NCI-H187 treated with DMSO at 0.1 percent for 48 hours (cell line): ENCODE results near the gene TTLL1.
"Not testable (repeated sequence)": the region's sequence is repeated elsewhere in the genome, so short reads cannot be mapped to it uniquely, and the experiment has no call there.

ENCODE experiments used
- DNase-seq: peaks from one replicate; lab custom pipeline; 2025; lab: John Stamatoyannopoulos, UW

The TTLL1 gene

DNA sequence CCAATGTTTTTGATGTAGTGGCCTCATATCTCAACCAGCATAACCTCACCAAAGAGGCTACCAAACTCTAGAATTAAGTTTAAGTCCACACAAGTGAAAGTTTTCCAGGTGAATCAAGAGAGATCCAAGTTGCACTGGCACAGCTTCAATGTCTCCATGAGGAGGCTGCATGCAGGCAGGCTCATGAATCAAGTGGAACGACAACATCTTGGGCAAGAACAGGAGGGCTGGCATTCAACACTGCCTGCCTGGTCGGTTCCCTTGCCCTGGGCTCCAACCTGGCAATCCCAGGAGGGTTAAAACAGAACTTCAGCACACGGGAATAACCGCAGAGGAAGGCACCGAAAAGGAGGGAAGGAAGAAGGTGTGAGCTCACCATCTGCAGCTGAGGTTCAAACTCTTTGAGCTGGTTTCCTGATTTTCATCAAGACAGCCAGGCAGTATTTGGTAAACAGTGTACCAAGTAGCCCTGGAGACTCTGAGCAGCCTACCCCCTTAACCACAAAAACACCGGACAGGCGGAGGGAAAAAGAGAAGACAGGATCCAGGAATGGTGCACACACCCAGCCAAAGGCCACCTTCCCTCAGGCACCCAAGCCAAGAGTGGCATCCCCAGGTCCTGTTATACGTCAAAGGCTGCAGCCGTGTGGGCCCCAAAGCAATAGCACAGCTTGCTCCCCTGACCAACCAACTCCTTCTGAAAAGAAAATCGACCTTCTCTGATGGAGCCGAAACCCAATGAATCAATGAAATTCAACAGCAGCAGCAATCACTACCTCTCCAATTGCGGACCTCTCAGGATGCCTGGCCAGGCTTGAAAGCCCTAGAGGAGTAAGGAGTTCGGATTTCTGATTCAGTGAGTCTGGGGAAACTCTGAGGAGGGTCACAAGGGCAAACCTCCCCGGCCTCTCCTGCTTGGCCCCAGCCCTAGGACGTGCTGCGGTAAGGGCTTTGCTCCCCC lies 75.6 kb downstream of the TTLL1 start:
- DNase-seq: no peak

DNA sequence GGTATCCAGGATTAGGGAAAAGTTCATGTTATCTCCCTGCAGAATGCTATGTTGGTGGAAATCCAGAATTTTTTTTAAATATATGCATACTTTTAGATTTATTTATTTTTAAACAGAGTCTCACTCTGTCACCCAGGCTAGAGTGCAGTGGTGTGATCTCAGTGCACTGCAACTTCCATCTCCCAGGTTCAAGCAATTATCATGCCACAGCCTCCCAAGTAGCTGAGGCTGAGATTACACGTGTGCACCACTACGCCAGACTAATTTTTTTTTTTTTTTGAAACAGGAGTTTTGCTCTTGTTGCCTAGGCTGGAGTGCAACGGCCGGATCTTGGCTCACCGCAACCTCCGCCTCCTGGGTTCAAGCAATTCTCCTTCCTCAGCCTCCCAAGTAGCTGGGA lies 76.8 kb downstream of the TTLL1 start:
- DNase-seq: no peak

DNA sequence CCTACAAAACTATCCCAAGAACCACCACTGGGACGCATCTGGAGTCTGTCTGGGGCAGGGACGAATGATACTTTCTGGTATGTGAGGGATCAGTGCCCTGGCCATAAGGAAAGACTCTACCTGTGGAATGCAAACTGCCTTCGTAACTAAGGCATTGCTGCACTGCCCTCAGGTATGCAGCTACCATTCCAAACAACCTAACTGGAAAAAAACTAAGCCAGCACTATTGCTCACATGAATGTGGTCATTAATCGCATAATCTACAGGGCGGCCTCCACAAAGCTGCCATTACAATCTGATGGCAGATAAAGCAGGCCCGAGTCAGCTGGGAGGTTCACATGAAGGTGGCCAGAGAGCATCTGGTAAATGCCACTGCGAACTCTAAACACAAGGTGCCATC lies 78.1 kb downstream of the TTLL1 start:
- DNase-seq: no peak

DNA sequence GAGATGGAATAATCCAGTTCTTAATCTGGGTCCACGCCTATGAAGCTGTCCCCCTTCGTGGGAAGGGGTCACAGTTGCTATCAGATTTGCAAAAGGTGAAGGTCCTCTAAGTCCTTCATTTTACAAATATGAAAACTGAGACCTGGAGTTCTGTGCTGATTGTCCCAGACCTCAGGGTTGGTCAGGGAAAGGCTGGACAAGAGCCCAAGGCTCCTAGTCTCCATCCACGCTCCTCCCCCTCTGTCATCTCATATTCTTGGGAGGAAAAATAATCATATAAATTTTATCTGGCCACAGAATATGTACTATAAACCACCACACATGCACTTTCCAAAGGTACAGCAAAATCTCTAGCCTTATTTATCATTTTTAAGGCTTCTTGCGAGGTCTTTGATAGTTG lies 79.7 kb downstream of the TTLL1 start:
- DNase-seq: no peak

DNA sequence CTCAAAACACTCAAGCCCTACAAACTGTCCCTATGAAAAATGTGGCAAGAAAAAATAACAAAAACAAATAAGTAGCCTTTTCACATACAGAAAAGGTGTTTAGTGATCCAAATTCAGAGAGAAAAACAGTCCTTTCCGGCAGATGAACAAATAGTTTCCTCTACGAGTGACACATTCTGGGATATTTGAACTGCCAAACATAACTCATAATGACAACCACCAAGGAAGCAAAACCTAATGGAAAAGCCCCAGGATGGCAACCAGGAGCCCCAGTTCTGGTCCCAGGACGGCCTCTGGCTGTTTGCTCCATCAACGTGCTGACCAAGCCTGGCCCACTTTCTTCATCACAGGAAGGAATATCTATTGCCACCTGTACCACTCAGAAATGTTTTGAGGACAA lies 80.3 kb downstream of the TTLL1 start:
- DNase-seq: no peak

DNA sequence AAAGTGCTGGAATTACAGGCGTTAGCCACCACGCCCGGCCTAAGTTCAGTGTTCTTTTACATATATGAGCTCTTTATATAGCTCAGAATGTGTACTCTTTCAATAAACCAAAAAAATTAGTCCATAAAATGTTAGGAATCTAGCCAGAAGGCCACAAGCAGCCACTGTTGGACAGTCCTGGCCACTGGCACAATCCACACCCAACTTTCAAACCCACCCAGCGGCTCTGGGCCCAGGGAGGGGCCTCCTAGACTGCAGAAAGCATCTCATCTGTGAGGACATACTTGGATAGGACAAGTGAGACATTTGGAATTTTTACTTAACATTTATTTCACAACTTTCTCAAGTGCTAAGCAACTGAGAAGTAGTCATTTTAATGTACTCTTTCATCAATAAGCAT lies 80.7 kb downstream of the TTLL1 start:
- DNase-seq: no peak

DNA sequence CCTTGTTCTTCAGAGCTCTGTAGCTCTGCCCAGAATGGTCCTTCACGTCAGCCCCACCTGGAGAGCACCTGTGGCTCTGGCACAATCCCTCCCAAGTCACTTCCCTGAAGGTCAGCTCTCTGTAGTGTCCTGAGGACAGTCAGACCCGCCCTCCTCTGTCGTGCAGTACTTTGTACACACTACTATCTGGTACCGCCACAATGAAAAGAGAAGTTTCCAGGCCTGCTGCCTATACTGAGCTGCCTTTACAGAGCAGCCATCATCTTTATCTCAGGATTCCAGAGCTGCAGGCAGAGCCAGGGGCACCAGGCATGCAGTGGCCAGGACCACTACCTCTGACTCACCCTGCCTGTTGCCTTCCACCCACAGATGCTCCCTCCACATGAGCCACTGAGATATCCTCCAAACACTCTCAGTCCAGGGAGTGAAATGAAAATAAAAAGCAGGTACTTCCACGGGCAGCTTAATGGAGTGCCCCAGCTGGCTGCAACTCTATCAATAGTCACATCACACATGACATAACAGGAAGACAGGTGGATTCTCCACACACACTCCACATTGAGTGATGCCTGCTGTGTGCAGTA lies 81.6 kb downstream of the TTLL1 start:
- no peak for DNase-seq

DNA sequence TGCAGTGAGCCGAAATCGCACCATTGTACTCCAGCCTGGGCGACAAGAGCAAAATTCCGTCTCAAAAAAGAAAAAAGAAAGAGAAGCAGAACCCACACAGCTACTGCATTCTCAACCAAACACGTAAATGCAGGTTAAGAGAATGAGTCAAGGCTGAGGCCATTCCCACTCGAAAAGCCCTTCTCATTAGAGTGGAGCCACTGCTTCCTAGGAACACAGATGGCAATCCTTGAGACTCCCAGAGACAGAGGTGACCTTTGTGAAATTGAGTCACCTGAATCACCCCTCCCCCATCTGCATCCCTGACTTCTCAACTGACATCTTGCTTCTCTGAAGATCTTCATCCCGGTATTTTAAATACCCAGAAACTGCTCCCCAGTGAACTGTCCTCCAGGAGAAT lies 82.4 kb downstream of the TTLL1 start:
- no peak for DNase-seq

DNA sequence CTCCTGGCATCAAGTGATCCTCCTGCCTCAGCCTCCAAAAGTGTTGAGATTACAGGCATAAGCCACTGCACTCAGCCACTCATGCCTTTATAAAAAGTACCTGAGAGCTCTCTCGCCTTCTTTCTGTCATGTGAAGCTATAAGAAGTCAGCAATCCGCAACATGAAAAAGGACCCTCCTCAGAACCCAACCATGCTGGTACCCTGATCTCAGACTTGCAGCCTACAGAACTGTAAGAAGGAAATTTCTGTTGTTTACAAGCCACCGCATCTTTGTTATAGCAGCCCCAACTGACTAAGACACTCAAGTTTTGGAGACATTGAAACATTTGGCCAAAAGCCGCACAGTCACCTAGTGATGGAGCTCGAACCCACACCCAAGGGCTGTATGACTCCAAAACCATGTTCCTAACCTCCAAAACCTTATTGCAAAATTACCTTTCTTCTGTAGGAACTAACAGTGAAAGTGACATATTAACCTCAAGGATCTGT lies 83.1 kb downstream of the TTLL1 start:
- DNase-seq: no peak

DNA sequence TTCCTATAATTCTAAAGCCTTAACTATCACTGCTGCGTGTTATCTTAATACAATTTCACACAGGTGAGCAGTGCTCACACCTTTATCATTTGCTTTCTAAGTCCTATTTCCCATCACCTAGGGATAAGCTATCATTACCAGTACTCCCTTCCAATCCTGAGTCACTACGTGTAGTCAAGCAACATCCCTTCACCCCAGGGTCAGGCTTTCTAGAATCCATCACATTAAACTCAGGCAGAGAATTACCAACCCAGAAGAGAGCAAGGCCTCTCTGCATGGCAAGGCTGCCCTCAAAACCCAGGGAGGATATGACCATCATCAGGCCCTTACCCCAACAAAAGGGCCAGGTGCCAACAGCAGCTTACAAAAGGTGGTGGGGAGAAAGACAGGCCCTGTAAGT lies 84.1 kb downstream of the TTLL1 start:
- DNase-seq: no peak

DNA sequence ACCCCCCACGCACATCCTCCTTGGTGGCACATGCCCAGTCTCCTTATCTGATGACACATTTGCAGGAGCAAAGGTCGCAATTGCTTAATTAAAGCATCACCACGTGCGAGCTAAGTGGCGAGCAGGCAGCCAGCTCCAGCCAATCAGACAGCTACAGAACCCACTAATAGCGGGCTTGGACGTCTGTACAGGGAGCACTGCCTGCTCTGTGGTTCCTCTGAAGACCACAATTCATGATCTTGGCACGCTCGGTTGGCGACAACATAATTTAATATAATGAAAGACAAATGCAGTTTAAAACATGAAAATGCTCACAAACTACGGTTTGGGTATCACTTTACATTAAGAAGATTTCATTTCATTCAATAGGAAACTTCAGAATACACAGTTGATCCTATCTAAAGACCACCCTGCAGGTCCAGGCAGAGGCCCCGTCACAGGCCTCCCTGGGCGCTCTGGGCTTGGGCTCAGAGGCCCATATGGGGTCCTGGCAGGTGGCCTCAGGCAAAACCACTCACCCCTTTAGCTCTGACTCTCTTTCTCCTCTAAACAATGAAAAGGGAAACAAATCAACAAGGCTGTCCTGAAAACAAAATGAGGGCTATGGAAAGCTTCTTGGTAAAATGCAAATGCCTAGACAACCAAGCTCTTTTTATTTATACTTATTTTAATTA lies 84.7 kb downstream of the TTLL1 start:
- no peak for DNase-seq

DNA sequence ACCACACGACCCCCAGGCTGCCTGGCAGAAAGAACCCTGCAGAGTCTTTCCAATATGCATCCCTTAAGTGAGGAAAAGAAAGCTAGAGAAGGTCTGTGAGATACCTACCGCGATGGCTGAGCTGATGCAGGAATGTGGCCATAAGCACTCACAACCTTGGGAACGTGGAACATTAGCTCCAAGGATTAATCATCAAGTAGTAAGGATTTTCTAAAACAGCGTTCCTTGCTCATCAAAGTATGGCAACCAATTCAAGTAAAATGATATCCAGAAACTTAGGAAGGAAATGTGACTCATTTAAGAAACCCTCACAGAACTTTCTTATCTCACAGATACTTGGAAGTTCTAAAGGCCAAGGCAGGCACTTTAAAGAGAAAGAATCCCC lies 87.0 kb downstream of the TTLL1 start:
- DNase-seq: no peak

DNA sequence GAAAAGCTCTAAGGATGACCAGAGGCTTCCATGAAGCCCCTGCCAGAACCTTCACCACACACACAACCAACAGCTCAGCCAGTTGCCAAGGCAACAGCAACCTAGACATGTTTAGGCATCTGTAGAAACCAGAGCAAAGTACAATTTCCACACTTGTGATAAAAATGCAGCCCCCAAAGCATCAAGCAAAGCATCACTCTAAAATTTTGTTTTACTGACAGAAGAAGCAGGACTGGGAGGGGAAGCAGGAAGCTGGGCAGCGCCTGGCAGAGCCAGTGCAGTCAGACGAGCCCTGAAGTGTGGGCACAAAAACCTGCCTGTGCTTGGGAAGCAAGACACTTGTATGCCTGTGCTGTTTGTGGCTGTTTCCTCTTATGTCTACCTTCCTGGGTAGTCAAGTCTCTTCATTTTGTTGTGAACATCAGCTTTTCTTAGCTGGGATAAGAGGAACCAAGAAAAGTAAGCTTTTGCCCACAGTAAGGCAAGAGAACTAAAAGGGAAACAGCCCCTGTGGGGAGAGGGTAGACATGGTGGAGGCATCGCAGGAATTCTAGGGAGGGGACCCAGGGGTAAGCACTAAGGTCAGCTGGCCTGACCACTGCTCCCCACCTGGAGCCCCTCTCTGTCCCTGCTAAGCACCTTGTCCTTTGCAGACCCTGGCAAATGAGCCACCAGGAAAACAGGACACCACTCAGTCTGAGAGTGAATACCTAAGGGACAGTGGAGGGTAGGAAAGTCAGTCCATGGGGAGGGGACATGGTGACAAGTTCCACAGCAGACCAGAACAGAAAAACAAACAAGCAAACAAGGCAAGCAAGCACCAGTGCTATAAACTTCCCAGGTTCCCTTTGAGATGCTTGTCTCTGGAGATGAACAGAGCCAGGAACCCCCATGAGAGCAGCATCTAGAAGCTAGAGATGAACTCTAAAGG lies 87.7 kb downstream of the TTLL1 start:
- no peak for DNase-seq

DNA sequence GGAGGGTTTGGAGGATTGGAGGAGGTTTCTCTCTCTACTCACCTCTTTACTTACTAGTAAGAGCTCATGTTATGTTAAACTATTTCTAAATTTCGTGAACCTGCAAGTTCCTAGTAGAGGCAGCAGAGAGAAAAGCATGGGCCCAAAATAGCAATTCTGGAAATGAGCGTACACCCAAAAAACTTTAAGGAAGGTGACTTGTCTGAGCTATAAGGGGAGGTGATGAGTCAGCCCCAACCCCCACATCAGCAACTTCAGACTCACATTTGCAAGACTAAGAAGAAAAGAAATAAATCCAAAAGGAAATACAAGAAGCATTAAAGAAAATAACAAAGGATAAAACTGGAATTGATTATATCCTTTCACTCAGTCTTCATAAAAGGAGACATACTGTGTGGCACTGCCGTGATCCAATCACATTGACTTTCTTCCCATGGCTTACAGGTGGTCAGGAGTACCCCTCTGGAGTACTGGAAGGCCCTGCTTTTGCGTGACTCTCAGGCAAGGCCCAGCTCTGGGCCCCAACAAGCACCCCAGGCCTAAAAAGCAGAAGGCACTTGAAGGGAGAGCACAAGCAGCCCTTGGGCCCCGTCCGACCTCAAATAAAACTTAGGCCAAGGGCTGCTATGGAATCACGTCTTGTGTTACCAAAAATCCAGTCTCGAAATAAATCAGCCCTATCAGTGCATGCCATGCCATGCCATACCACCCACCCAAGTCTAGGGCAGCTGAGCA lies 88.6 kb downstream of the TTLL1 start:
- DNase-seq: no peak

DNA sequence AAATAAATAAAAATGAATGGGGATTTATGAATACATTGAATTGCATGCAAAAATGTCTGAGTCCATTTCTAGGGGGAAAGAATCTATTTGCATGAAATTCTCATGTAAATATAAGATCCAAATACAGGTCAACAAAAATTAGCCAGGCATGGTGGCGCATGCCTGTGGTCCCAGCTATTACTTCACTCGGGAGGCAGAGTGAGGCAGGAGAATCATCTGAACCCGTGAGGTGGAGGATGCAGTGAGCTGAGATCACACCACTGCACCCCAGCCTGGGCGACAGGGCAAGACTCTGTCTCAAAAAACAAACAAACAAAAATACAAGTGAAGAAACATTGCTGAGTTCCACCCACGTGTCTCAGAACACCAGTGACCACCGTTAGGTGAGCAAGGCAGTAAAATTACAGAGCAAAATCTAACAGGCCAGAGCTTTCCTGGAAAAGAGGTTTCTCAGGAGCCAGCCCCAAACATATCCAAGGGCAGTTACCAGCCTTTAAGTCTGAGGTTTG lies 91.6 kb downstream of the TTLL1 start:
- DNase-seq: no peak

DNA sequence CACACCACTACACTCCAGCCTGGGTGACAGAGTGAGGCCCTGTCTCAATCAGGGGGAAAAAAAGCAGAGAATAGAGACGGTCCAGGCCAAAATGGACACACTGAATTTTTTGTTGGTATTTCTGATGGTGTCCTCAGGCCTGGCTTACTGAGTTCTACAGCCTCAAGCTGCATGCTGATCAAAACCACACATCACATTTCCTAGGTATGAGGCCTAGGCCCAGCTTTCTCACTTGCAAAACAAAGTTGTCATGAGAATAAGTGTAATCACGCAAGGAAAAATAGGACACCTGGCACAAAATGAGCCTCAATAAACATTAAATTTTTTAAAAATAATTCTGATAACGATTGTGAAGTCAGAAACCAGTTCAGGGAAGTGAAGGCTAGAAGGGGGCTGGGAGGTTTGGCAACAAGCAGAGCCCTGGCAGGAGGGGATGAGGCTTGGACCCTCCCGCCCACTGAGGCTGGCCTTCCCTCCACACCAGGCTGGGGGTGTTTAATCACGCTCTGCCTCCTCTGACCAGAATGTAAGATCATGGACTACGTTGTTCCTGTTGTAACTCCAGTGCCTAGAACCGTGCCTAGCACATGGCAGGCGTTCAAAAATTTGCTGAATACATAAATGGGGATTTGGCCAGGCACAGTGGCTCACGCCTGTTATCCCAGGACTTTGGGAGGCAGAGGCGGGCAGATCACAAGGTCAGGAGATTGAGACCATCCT lies 92.4 kb downstream of the TTLL1 start:
- no peak for DNase-seq

DNA sequence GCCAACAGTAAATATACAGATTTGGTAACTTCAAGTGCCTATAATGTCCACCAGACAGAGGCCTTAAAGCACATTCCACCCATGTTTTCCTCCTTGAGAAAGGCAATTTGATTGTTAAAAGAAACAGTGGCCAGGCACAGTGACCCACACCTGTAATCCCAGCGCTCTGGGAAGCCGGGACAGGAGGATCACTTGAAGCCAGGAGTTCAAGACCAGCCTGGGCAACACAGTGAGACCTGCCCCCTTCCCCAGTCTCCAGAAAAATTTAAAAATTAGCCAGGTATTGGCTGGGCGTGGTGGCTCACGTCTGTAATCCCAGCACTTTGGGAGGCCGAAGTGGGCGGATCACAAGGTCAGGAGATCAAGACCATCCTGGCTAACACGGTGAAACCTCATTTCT lies 93.5 kb downstream of the TTLL1 start:
- not testable (repeated sequence) for DNase-seq

DNA sequence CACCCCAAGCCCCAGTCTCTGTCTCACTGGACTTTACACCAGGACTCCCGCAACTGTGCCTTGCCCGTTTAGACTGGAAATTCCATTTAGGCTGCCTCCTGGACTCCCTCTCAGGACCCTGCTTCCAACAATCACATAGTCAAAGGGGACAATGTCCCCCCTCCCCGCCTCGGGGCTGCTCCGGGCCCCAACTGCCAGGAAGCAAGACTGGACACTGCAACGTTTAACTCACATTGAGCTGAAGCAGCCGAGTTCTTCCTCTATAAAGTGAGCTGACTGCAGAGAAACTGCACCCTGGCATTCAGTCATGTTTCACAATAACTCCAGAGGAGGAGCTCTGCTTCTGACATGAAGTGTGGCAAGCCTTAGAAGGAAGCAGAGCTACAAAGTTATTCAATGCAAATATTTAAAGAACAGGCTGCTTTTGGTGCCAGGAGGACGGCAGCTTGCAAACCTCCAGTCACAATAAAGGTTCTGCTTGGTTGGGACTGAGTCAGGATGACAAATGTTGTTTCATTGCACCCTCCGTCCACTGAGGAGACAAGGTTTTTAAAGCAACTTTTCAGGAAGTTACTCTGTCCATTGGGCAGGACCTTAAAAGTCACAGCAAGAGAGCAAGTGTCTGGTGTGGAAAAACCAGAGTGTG lies 94.2 kb downstream of the TTLL1 start:
- DNase-seq: no peak

DNA sequence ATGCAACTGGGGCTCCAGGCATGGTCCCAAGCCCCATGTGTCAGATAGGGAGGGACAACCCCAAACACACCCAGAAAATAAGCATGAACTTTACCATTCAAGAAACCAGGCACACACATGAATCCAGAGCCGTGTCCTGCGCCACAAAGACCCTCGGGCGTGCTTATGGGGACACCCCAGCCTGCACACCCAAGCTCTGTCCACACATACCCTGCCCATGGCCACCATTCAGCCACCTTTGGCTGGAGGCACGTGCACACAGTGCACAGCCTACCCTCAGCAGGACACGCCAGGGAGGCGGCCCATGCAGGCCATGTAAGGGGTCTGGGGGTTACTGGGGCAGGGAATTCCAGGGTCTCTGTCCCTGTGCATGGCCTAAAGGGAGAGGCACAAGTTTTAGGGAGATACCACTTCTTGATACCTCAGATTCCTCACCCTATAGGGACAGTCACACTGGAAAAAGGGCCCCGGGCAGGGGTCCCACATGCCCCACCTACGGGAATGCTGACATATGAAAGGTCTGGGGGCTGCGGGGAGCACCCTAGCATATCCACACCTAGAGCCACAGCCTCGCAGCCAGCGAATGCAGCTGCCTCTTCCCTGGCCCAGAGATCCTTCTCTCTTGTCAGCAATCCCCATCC lies 94.8 kb downstream of the TTLL1 start:
- no peak for DNase-seq
